DOHH2 (cell line): ENCODE results near the gene ADGRB2.

ENCODE experiments used
- H3F3A ChIP-seq: fragments of 200-600 bp; sonication (generic), shearing (Covaris generic); 2 replicates; pipeline ENCODE4 v1.6.0; 2016; ENCODE audit warnings: antibody characterized with exemption, mild to moderate bottlenecking; ENCODE audit not compliant: control insufficient read depth, insufficient read depth
- H3K27ac ChIP-seq: fragments of 200-600 bp; sonication (generic); 2 replicates; pipeline ENCODE4 v1.5.1; 2014; ENCODE audit warnings: low read depth, mild to moderate bottlenecking, low read length, moderate library complexity
- H3K27me3 ChIP-seq: fragments of 200-600 bp; sonication (generic); 2 replicates; pipeline ENCODE4 v1.6.1; 2014; ENCODE audit warnings: mild to moderate bottlenecking, low read length, mixed read lengths; ENCODE audit not compliant: control insufficient read depth
- H3K36me3 ChIP-seq: fragments of 200-600 bp; sonication (generic); 2 replicates; pipeline ENCODE4 v1.6.1; 2014; ENCODE audit warnings: mild to moderate bottlenecking, low read length, moderate library complexity, mixed read lengths; ENCODE audit not compliant: control insufficient read depth
- H3K4me1 ChIP-seq: fragments of 200-600 bp; sonication (generic); 2 replicates; pipeline ENCODE4 v1.6.1; 2014; ENCODE audit warnings: mild to moderate bottlenecking, low read length, mixed read lengths; ENCODE audit not compliant: control insufficient read depth
- H3K4me2 ChIP-seq: fragments of 200-600 bp; sonication (generic); 2 replicates; pipeline ENCODE4 v1.6.0; 2014; ENCODE audit warnings: mild to moderate bottlenecking, low read length, moderate library complexity
- H3K4me3 ChIP-seq: fragments of 200-600 bp; sonication (generic); 2 replicates; pipeline ENCODE4 v1.5.1; 2014; ENCODE audit warnings: mild to moderate bottlenecking, low read length, mixed read lengths
- H3K79me2 ChIP-seq: fragments of 200-600 bp; sonication (generic); 2 replicates; pipeline ENCODE4 v1.6.1; 2014; ENCODE audit warnings: mild to moderate bottlenecking, low read length, mixed read lengths; ENCODE audit not compliant: control insufficient read depth
- H3K9me2 ChIP-seq: fragments of 200-600 bp; sonication (generic); replicated peaks from 2 replicates; pipeline ENCODE4 v1.6.1; 2014; ENCODE audit warnings: mild to moderate bottlenecking, low read length, mixed read lengths; ENCODE audit not compliant: control insufficient read depth
- H3K9me3 ChIP-seq: fragments of 200-600 bp; sonication (generic); 2 replicates; pipeline ENCODE4 v1.6.1; 2014; ENCODE audit warnings: antibody characterized with exemption, low read length, mixed read lengths; ENCODE audit not compliant: control insufficient read depth, insufficient read depth
- H4K20me1 ChIP-seq: fragments of 200-600 bp; sonication (generic); 2 replicates; pipeline ENCODE4 v1.6.0; 2014; ENCODE audit warnings: low read depth, mild to moderate bottlenecking, antibody characterized with exemption, low read length, moderate library complexity; ENCODE audit not compliant: control insufficient read depth, insufficient read depth
- EZH2phosphoT487 ChIP-seq: fragments of 200-600 bp; sonication (generic); IDR thresholded peaks from 2 replicates; pipeline ENCODE4 v1.6.1; 2017; ENCODE audit warnings: borderline replicate concordance, mild to moderate bottlenecking, antibody characterized with exemption, low read length, moderate library complexity, mixed read lengths
- TF ChIP-seq, protein P1 (sequence below): fragments of 200-600 bp; sonication (generic); IDR thresholded peaks from one replicate; pipeline ENCODE4 v1.5.1; 2014; ENCODE audit warnings: antibody characterized with exemption, mild to moderate bottlenecking, low read depth, low read length; ENCODE audit not compliant: poor library complexity, severe bottlenecking

The ADGRB2 gene

DNA sequence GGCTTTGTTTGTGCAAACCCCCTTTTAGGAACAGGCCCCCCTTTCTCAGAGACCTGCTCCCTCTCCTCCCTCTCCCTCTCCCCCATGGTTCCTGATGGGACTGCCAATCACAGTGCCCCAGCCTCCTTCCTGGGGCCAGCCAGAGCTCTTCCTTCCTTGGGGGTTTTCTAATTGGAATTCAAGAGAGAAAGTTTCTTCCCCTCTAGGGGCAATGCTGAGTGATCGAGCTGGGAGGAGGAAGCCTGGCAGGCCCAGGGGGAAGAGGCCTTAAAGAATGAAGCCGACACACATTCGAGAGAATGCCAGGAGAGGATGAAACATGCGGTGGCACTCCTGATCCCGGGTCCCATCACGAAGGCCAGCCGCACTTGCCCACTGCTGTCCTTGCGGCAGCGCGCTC is 39.0 kb downstream of the ADGRB2 start:
- Histone ChIP-seq H3K79me2 (no peaks in the 10 kb centered on the region), H3K9me3 (no peaks in the 10 kb centered on the region), H3K4me1 (peaks cover 5% of the 10 kb centered on the region), H3K27ac (no peak overlapping the region), H3K4me2 (no peak overlapping the region), H3K36me3 (no peaks in the 10 kb centered on the region), H3F3A (no peaks in the 10 kb centered on the region), H3K27me3 (peaks cover 14% of the 10 kb centered on the region; the same call in 1 of the 2 replicates), H3K9me2 (no peaks in the 10 kb centered on the region), H3K4me3 (no peak overlapping the region), H4K20me1 (no peaks in the 10 kb centered on the region)
- TF ChIP-seq EZH2phosphoT487, result no peak
- TF ChIP-seq, protein P1, sequence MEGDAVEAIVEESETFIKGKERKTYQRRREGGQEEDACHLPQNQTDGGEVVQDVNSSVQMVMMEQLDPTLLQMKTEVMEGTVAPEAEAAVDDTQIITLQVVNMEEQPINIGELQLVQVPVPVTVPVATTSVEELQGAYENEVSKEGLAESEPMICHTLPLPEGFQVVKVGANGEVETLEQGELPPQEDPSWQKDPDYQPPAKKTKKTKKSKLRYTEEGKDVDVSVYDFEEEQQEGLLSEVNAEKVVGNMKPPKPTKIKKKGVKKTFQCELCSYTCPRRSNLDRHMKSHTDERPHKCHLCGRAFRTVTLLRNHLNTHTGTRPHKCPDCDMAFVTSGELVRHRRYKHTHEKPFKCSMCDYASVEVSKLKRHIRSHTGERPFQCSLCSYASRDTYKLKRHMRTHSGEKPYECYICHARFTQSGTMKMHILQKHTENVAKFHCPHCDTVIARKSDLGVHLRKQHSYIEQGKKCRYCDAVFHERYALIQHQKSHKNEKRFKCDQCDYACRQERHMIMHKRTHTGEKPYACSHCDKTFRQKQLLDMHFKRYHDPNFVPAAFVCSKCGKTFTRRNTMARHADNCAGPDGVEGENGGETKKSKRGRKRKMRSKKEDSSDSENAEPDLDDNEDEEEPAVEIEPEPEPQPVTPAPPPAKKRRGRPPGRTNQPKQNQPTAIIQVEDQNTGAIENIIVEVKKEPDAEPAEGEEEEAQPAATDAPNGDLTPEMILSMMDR, result no peak

- no peaks in the 10 kb centered on the region for H4K20me1 ChIP-seq
- no peaks in the 10 kb centered on the region for H3F3A ChIP-seq
- no peaks in the 10 kb centered on the region for H3K79me2 ChIP-seq
- no peaks in the 10 kb centered on the region for H3K36me3 ChIP-seq
- TF ChIP-seq EZH2phosphoT487, result no peak
- TF ChIP-seq, protein P1, result no peak
- peaks cover 14% of the 10 kb centered on the region; the same call in 1 of the 2 replicates for H3K27me3 ChIP-seq
- no peaks in the 10 kb centered on the region for H3K9me3 ChIP-seq
- no peak overlapping the region for H3K4me3 ChIP-seq
- H3K4me2 ChIP-seq, result no peak overlapping the region
- H3K27ac ChIP-seq, result no peak overlapping the region
- H3K4me1 ChIP-seq, result peaks cover 5% of the 10 kb centered on the region
- no peaks in the 10 kb centered on the region for H3K9me2 ChIP-seq
Measured at GRCh38 chr1:31723828-31724359, 40.2 kb downstream of the ADGRB2 start.

- no peaks in the 10 kb centered on the region for H4K20me1 ChIP-seq
- H3K9me2 ChIP-seq, result no peaks in the 10 kb centered on the region
- no peaks in the 10 kb centered on the region for H3K79me2 ChIP-seq
- no peaks in the 10 kb centered on the region for H3F3A ChIP-seq
- no peak overlapping the region for H3K4me3 ChIP-seq
- H3K27ac ChIP-seq, result no peak overlapping the region
- H3K9me3 ChIP-seq, result no peaks in the 10 kb centered on the region
- peaks cover 51% of the 10 kb centered on the region for H3K27me3 ChIP-seq
- no peak overlapping the region for H3K4me2 ChIP-seq
- TF ChIP-seq, protein P1, result no peak
- no peak for TF ChIP-seq EZH2phosphoT487
- H3K36me3 ChIP-seq, result no peaks in the 10 kb centered on the region
- H3K4me1 ChIP-seq, result peaks cover 14% of the 10 kb centered on the region
Measured at GRCh38 chr1:31718327-31718897, 45.7 kb downstream of the ADGRB2 start.
